Epithelial cell of proximal tubule (primary cell): ENCODE data around the gene PCDH15. TPM values are rescaled to one million over a fixed set of nuclear protein-coding genes. Genes with fewer than 3 reads are reported as not detected.

Experiments
- DNase-seq: peaks from one replicate; pipeline ENCODE4 v3.0.0-alpha.2; 2011; ENCODE audit warnings: low read depth
- H3K4me3 ChIP-seq: 2 replicates; pipeline ENCODE4 v1.5.1; 2011; ENCODE audit warnings: low read depth, mild to moderate bottlenecking, low read length
- CTCF ChIP-seq: conservative IDR thresholded peaks from 2 replicates; pipeline ENCODE4 v1.5.1; 2012; ENCODE audit warnings: low read depth, mild to moderate bottlenecking, low read length
- total RNA-seq: library from RNA; depleted of rRNA; stranded (reverse); fragments of >200 nt; gene quantifications from 2 replicates; pipeline ENCODE4 v1.2.3, GENCODE V29; 2015

The PCDH15 gene
- total RNA-seq, 1 donor from 2014 or later = not detected

- no peak overlapping the region for H3K4me3 ChIP-seq
- peak; percentile 38 for TF ChIP-seq CTCF
- no peak for DNase-seq
Measured at GRCh38 chr10:53808677-53809372, 992.2 kb downstream of the PCDH15 start.

GRCh38 chr10:53786236-53786900 lies 1014.7 kb downstream of the PCDH15 start:
- DNase-seq = no peak
- H3K4me3 ChIP-seq = no peak overlapping the region
- peak; percentile 49 for TF ChIP-seq CTCF

GRCh38 chr10:53771701-53772100 lies 1029.3 kb downstream of the PCDH15 start:
- H3K4me3 ChIP-seq = no peak overlapping the region
- no peak for TF ChIP-seq CTCF
- no peak for DNase-seq

- no peak for DNase-seq
- H3K4me3 ChIP-seq = no peak overlapping the region
- TF ChIP-seq CTCF = no peak
Measured at GRCh38 chr10:53770903-53771302, 1030.1 kb downstream of the PCDH15 start.

- no peak overlapping the region for H3K4me3 ChIP-seq
- no peak for DNase-seq
- no peak for TF ChIP-seq CTCF
Measured at GRCh38 chr10:53765311-53765710, 1035.7 kb downstream of the PCDH15 start.

- H3K4me3 ChIP-seq = no peak overlapping the region
- no peak for TF ChIP-seq CTCF
- DNase-seq = no peak
Measured at GRCh38 chr10:53754596-53755250, 1046.3 kb downstream of the PCDH15 start.
